Psoas muscle (tissue), 8 donors: ENCODE measurements around the gene DUSP15. TPM values are rescaled to one million over a fixed set of nuclear protein-coding genes. Genes with fewer than 3 reads are reported as not detected.
A peak's percentile ranks its signal among the peaks of the same experiment; 100 is the strongest.

Experiments used
- ATAC-seq, 4 donors: fragments of 200-7000 bp; cut with Tn5 transposase; one replicate each; pipeline ENCODE4 v1.9.1; 2020; ENCODE audit warnings: moderate library complexity in 3 of 4, mild to moderate bottlenecking in 2 of 4
- DNase-seq, 2 donors: peaks; one replicate each; pipeline ENCODE4 v3.0.0-alpha.2; 2020
- H3K27ac ChIP-seq: fragments of 200-600 bp; one replicate; pipeline ENCODE4 v1.8.0; 2022
- H3K27me3 ChIP-seq, 3 donors: fragments of 200-600 bp in 1 of 3; one replicate each; pipeline versions ENCODE4 v1.6.1 to v1.8.0; 2013 to 2022; ENCODE audit warnings: low read length in 2 of 3, mild to moderate bottlenecking in 2 of 3, moderate library complexity in 1 of 3; ENCODE audit not compliant: insufficient read depth in 3 of 3
- H3K36me3 ChIP-seq, 2 donors: fragments of 200-600 bp in 1 of 2; one replicate each; pipeline versions ENCODE4 v1.6.1 to v1.8.0; 2013 to 2022; ENCODE audit warnings: low read depth in 1 of 2, mild to moderate bottlenecking in 1 of 2, moderate library complexity in 1 of 2; ENCODE audit not compliant: insufficient read depth in 1 of 2
- H3K4me1 ChIP-seq: fragments of 200-600 bp; one replicate; pipeline ENCODE4 v1.8.0; 2022
- H3K4me3 ChIP-seq: fragments of 200-600 bp; one replicate; pipeline ENCODE4 v1.8.0; 2022; ENCODE audit warnings: mild to moderate bottlenecking
- H3K9me3 ChIP-seq: fragments of 200-600 bp; one replicate; pipeline ENCODE4 v1.8.0; 2022
- CTCF ChIP-seq: fragments of 200-600 bp; IDR thresholded peaks from one replicate; pipeline ENCODE4 v1.8.0; 2022; ENCODE audit warnings: antibody characterized with exemption
- WGBS, 3 donors: extraction: QIAGEN DNeasy Blood & Tissue Kit; methylation state at CpG; one replicate each; pipeline versions ENCODE4 v1.1.6 to v1.1.7; 2013; 5-methylcytosine and 5-hydroxymethylcytosine counted together
- intact Hi-C, 2 donors: fragments of 100-400 bp; cut with DNase I; formaldehyde crosslinking; loops; one replicate each; pipeline versions ENCODE4 v1.11.0 to v1.14.2; 2022
- polyA plus RNA-seq, 3 donors: library from polyadenylated mRNA; stranded (reverse); fragments of 200-250 nt; gene quantifications; one replicate each; pipeline ENCODE4 v1.2.3, GENCODE V29; 2013
- total RNA-seq, 4 donors: library from RNA; stranded (reverse); fragmentation: NEBNext Ultra II Directional in 2 of 4; extraction: Animal tissue kit (Norgen Biotek cat#: 25700) in 2 of 4; gene quantifications; one replicate each; pipeline versions ENCODE4 v1.2.1 to v1.2.4, GENCODE V29; 2021 to 2023
- donor health status: healthy with polysubstance abuse.
- donor health status: DM: no; HTN: no; CAD: no; lungs with moderate emphysema.
- donor health status: Bipolar disorder and iron deficiency.
- donor health status: healthy.
- donor health status: DM: yes; HTN: yes; CAD: no.
- donor health status: DM: no; HTN: no; CAD: no.
- donor health status: DM: no; HTN: no; CAD: no.
- donor health status: DM: yes; HTN: yes; CAD: no.

Gene DUSP15
- total and polyA plus RNA-seq, 7 donors = 0.04 to 0.51 (median 0.20) TPM; not detected in 3

- Histone ChIP-seq H3K4me3 (no peak overlapping the region), H3K36me3 (peaks cover 0 to 34% of the 10 kb centered on the region in 2 donors), H3K27ac (peak overlapping the region; percentile 39), H3K9me3 (no peaks in the 10 kb centered on the region), H3K27me3 (no peaks in the 10 kb centered on the region), H3K4me1 (peaks cover 31% of the 10 kb centered on the region)
- peak in 2 of 4 donors; percentile 1 to 2 for ATAC-seq
- intact Hi-C loops = loop anchor here in 1 of 2 donors (5.0 kb wide), 1 partner anchor 110 kb away; no protein-coding TSS in a partner anchor
- TF ChIP-seq CTCF = no peak
- no peak for DNase-seq
- WGBS, 3 donors = 33 to 48% (median 36%) methylated on average over 5 of the region's 5 CpGs
Measured at GRCh38 chr20:31836853-31837608, 33.3 kb downstream of the DUSP15 start.

GRCh38 chr20:31835977-31836852, 34.1 kb downstream of the DUSP15 start:
- ATAC-seq (peak; percentile 81 to 93 (median 87)), DNase-seq (peak; percentile 90 to 94)
- peaks cover 31% of the 10 kb centered on the region for H3K4me1 ChIP-seq
- H3K4me3 ChIP-seq = no peak overlapping the region
- no peaks in the 10 kb centered on the region for H3K27me3 ChIP-seq
- 19 to 27% (median 19%) methylated on average over 14 of the region's 14 CpGs for WGBS, 3 donors
- H3K27ac ChIP-seq = peak overlapping the region; percentile 67
- intact Hi-C loops = loop anchor here in 1 of 2 donors (5.0 kb wide), 1 partner anchor 109 kb away; no protein-coding TSS in a partner anchor
- H3K36me3 ChIP-seq = peaks cover 0 to 42% of the 10 kb centered on the region in 2 donors
- no peak for TF ChIP-seq CTCF
- no peaks in the 10 kb centered on the region for H3K9me3 ChIP-seq

GRCh38 chr20:31835554-31835953, 34.8 kb downstream of the DUSP15 start:
- no peak overlapping the region for H3K4me3 ChIP-seq
- TF ChIP-seq CTCF = no peak
- WGBS, 3 donors = 32 to 58% (median 44%) methylated on average over 9 of the region's 9 CpGs
- H3K36me3 ChIP-seq = peaks cover 0 to 49% of the 10 kb centered on the region in 2 donors
- intact Hi-C loops = loop anchor here in 1 of 2 donors (5.0 kb wide), 1 partner anchor 108 kb away; no protein-coding TSS in a partner anchor
- DNase-seq (no peak), ATAC-seq (peak in 2 of 4 donors; percentile 0 to 1)
- no peaks in the 10 kb centered on the region for H3K27me3 ChIP-seq
- H3K9me3 ChIP-seq = no peaks in the 10 kb centered on the region
- H3K4me1 ChIP-seq = peaks cover 31% of the 10 kb centered on the region
- H3K27ac ChIP-seq = peak overlapping the region; percentile 67

- WGBS, 3 donors = 69 to 74% (median 71%) methylated on average over 17 to 20 of the region's 20 CpGs
- ATAC-seq (no peak), DNase-seq (no peak)
- Histone ChIP-seq H3K4me3 (no peak overlapping the region), H3K27ac (peak overlapping the region; percentile 53), H3K9me3 (no peaks in the 10 kb centered on the region), H3K4me1 (peaks cover 31% of the 10 kb centered on the region), H3K27me3 (no peaks in the 10 kb centered on the region), H3K36me3 (peaks cover 0 to 64% of the 10 kb centered on the region in 2 donors)
- intact Hi-C loops = no loop called here
- no peak for TF ChIP-seq CTCF
Measured at GRCh38 chr20:31833931-31834521, 36.3 kb downstream of the DUSP15 start.
